Adipocyte (in vitro differentiated cells): Measurements from ENCODE around the gene STAT5A.
A peak's percentile ranks its signal among the peaks of the same experiment; 100 is the strongest.
"Not testable (repeated sequence)": the region's sequence is repeated elsewhere in the genome, so short reads cannot be mapped to it uniquely, and the experiment has no call there.

Experiments
- DNase-seq: peaks from one replicate; pipeline ENCODE4 v3.0.0-alpha.2; 2015; ENCODE audit warnings: low read depth
- H3K27me3 ChIP-seq: replicated peaks from 2 replicates; pipeline ENCODE4 v1.7.0; 2013; ENCODE audit warnings: mild to moderate bottlenecking, low read length, moderate library complexity; ENCODE audit not compliant: control insufficient read depth, insufficient read depth
- H3K36me3 ChIP-seq: 2 replicates; pipeline ENCODE4 v1.7.0; 2013; ENCODE audit warnings: low read length, mild to moderate bottlenecking, moderate library complexity; ENCODE audit not compliant: control insufficient read depth, insufficient read depth, severe bottlenecking
- H3K4me1 ChIP-seq: 2 replicates; pipeline ENCODE4 v1.7.0; 2013; ENCODE audit warnings: mild to moderate bottlenecking, low read length, moderate library complexity; ENCODE audit not compliant: control insufficient read depth, insufficient read depth
- H3K4me3 ChIP-seq: 2 replicates; pipeline ENCODE4 v1.7.0; 2013; ENCODE audit warnings: mild to moderate bottlenecking, low read length, moderate library complexity
- H3K9ac ChIP-seq: 2 replicates; pipeline ENCODE4 v1.7.0; 2013; ENCODE audit warnings: mild to moderate bottlenecking, low read length, moderate library complexity
- H3K9me3 ChIP-seq: 2 replicates; pipeline ENCODE4 v1.7.0; 2013; ENCODE audit warnings: mild to moderate bottlenecking, low read length, moderate library complexity; ENCODE audit not compliant: control insufficient read depth

STAT5A gene

DNA sequence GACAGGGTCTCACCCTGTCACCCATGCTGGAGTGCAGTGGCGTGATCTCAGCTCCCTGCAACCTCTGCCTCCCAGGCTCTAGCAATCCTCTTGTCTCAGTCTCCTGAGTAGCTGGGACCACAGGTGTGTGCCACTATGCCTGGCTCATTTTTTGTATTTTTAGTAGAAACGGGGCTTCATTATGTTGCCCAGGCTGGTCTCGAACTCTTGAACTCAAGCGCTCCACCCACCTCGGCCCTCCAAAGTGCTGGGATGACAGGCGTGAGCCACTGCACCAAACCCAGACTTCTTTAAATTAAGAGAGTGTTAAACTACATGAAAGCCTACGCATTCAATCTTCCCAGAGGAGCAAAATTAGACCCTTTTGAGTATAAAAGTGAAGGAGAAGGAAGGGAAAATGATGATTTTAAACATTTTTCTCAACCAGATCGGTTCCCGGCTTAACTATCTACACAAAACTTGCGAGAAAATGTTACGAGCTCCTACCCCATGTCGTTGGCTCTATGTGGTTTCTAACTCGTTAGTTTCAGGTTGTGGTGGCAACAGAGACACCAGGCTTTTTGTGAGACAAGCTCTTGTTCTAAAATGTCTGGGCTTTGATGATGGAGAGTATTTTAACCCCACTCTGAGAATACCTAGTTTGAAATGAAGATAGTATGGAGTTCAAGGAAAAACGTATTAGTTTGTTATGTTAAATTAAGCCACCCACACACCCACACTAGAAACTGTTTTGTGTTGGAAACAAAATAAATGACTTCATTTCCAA lies 38.4 kb upstream of the STAT5A start:
- peaks cover 42% of the 10 kb centered on the region for H3K4me1 ChIP-seq
- no peak overlapping the region for H3K4me3 ChIP-seq
- H3K36me3 ChIP-seq = no peaks in the 10 kb centered on the region
- peaks cover 3% of the 10 kb centered on the region for H3K9me3 ChIP-seq
- no peaks in the 10 kb centered on the region for H3K27me3 ChIP-seq
- H3K9ac ChIP-seq = no peak overlapping the region
- no peak for DNase-seq

DNA sequence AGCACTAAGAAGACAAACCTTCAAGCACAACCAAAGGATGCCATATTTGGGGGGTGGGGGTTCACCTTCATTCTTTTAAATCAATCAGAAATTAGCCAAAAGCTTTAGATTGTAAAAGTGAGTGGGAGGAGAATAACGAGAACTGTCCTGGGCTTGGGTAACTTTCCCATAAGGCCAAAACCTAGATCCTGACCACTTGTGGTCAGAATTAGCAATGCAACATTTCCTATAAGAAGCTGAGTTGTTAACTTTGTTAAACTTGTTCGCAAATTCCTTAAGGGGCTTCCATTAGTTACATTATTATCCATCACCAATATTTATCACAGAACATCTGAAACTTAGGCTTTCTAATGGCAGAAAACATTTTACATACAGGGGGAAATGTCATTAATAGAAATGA lies 37.2 kb upstream of the STAT5A start:
- H3K4me1 ChIP-seq = peaks cover 42% of the 10 kb centered on the region
- H3K36me3 ChIP-seq = no peaks in the 10 kb centered on the region
- peak overlapping the region; percentile 38 for H3K9ac ChIP-seq
- H3K4me3 ChIP-seq = no peak overlapping the region
- DNase-seq = no peak
- H3K9me3 ChIP-seq = peaks cover 3% of the 10 kb centered on the region
- H3K27me3 ChIP-seq = no peaks in the 10 kb centered on the region

DNA sequence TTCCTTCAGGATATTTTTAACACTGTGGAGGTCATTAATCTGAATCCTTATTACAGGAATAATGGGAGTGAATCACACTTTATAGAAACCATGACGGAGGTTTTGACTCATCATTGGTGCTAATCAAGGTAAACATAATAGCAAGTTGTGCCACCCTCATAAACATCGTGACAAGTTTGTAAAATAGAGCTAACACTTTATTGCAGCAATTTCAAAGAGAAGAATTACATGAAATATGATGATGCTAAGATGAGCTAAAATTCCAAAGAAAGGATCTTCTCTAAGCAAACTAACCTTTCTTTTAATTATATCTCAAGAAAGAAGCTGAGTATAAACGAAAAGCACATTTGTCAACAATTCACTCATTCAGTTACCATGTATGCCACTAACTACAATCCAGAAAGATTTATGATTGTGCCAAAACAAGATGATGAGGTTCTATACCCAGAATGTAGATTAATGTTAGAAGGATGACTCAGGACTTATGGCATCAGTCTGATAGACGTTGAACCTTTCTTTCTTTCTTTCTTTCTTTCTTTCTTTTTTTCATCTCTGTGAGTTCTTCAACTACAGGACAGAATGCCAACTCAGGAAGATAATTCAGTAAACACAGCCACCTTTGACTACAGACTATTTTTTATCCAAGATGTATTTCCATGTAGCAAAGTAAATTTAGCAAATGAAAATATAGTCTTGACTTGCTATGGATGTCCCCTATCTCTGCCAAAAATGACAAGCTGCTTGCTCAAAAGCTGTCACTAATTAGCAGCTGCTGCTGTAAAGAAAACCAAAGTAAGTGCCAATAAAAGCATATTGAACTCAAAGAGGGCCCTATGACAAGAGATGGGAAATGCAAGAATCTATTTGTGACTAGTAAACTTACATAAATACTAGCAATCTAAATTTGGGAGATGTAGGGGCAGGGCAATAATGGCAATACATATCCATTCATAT lies 35.4 kb upstream of the STAT5A start:
- Histone ChIP-seq H3K9ac (no peak overlapping the region), H3K36me3 (no peaks in the 10 kb centered on the region), H3K4me1 (peaks cover 38% of the 10 kb centered on the region), H3K9me3 (no peaks in the 10 kb centered on the region), H3K4me3 (no peak overlapping the region), H3K27me3 (no peaks in the 10 kb centered on the region)
- peak; percentile 28 for DNase-seq

DNA sequence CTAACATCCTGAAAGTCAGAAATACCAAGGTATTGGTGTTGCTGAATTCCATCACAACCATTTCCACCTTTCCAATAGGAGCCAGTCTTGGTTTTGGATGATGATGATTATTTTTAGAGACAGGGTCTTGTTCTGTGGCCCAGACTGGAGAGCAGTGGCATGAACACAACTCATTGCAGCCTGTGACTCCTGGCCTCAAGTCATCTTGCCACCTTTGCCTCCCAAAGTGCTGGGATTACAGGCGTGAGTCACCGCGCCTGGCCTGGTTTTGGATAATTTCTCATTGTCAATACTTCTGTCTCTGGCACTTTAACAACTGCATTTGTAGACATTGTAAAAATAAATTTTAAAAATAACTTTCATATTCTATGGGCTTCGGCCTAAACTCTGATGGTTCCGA lies 34.7 kb upstream of the STAT5A start:
- DNase-seq = no peak
- Histone ChIP-seq H3K36me3 (no peaks in the 10 kb centered on the region), H3K27me3 (no peaks in the 10 kb centered on the region), H3K4me3 (no peak overlapping the region), H3K9me3 (no peaks in the 10 kb centered on the region), H3K9ac (no peak overlapping the region), H3K4me1 (peaks cover 31% of the 10 kb centered on the region)

DNA sequence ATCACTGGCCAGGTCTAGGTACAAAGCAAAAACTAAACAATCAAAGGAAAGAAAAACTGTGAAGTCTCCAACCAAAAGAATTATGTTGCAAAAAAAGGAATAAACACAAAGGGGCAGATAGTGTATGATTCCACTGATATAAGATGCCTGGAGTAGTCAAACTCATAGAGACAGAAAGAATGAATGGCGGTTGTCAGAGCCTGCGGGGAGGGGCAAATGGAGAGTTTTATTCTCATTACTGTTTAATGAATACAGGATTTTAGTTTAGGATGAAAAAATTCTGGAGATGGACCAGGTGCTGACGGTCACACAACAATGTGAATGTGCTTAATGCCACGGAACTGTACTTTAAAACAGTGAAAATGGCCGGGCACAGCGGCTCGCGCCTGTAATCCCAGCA lies 32.9 kb upstream of the STAT5A start:
- H3K9me3 ChIP-seq = no peaks in the 10 kb centered on the region
- no peaks in the 10 kb centered on the region for H3K27me3 ChIP-seq
- no peak for DNase-seq
- no peak overlapping the region for H3K4me3 ChIP-seq
- no peak overlapping the region for H3K9ac ChIP-seq
- H3K36me3 ChIP-seq = no peaks in the 10 kb centered on the region
- H3K4me1 ChIP-seq = peaks cover 22% of the 10 kb centered on the region

DNA sequence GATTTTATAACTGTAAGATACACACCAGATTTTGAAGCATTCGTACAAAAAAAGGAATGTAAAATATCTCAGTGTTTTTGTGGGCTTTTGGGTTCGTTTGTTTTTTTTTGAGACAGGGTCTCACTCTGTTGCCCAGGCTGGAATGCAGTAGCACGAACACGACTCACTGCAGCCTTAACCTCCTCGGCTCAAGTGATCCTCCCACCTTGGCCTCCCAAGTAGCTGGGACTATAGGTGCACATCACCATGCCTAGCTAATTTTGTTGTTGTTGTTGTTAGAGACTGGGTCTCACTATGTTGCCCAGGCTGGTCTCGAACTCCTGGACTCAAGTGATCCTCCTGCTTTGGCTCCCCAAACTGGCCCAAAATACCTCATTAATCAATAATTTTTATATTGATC lies 28.0 kb upstream of the STAT5A start:
- Histone ChIP-seq H3K9me3 (no peaks in the 10 kb centered on the region), H3K36me3 (no peaks in the 10 kb centered on the region), H3K9ac (no peak overlapping the region), H3K4me3 (no peak overlapping the region), H3K27me3 (no peaks in the 10 kb centered on the region), H3K4me1 (no peaks in the 10 kb centered on the region)
- no peak for DNase-seq

DNA sequence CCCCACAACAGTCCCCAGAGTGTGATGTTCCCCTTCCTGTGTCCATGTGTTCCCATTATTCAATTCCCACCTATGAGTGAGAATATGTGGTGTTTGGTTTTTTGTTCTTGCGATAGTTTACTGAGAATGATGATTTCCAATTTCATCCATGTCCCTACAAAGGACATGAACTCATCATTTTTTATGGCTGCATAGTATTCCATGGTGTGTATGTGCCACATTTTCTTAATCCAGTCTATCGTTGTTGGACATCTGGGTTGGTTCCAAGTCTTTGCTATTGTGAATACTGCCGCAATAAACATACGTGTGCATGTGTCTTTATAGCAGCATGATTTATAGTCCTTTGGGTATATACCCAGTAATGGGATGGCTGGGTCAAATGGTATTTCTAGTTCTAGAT lies 23.9 kb upstream of the STAT5A start:
- H3K27me3 ChIP-seq, H3K9me3 ChIP-seq, H3K9ac ChIP-seq, H3K36me3 ChIP-seq, H3K4me3 ChIP-seq, DNase-seq: not testable (repeated sequence)
- H3K4me1 ChIP-seq = peaks cover 16% of the 10 kb centered on the region

DNA sequence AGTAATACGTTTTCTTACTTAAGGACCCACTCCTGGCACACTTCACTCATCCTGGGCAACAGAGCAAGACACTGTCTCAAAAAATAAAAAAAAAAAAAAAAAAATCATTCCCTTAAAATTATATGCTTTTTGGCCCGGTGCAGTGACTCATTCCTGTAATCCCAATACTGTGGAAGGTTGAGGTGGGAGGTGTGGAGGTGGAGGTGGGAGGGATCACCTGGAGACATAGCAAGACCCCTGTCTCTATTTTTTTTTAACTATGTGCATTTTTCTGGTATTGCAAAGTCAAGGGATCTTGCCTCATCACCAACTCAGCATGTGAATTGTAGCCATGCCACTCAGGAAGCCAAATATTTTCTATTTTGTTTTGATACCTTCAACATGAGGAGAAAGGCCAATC lies 21.8 kb upstream of the STAT5A start:
- Histone ChIP-seq H3K36me3 (no peaks in the 10 kb centered on the region), H3K9ac (no peak overlapping the region), H3K4me3 (no peak overlapping the region), H3K9me3 (no peaks in the 10 kb centered on the region), H3K27me3 (no peaks in the 10 kb centered on the region), H3K4me1 (peaks cover 28% of the 10 kb centered on the region)
- no peak for DNase-seq

DNA sequence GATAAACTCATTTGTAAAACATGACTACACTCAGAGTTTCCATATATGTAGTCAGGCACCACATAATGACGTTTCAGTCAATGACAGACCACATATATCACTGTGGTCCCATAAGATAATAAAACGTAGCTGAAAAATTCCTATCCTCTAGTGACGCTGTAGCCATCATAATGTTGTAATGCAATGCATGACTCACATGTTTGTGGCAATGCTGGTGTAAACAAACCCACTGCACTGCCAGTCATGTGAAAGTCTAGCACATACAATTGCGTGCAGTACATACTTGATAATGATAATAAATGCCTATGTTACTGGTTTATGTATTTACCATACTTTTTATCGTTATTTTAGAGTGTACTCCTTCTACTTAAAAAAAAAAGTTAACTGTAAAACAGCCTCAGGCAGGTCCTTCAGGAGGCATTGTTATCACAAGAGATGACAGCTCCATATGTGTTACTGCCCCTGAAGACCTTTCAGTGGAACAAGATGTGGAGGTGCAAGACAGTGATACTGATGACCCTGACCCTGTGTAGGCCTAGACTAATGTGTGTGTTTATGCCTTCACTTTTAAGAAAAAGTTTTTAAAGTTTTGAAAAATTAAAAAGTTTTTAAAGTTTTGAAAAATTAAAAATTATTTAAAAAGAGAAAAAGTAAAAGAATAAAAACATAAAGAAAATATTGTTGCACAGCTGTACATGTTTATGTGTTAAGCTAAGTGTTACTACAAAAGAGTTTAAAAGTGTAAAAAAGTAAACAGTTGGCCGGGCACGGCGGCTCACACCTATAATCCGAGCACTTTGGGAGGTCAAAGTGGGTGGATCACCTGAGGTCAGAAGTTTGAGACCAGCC lies 21.2 kb upstream of the STAT5A start:
- H3K36me3 ChIP-seq = no peaks in the 10 kb centered on the region
- no peaks in the 10 kb centered on the region for H3K27me3 ChIP-seq
- peak; percentile 89 for DNase-seq
- H3K9ac ChIP-seq = no peak overlapping the region
- H3K4me1 ChIP-seq = peaks cover 28% of the 10 kb centered on the region
- H3K4me3 ChIP-seq = no peak overlapping the region
- no peaks in the 10 kb centered on the region for H3K9me3 ChIP-seq

DNA sequence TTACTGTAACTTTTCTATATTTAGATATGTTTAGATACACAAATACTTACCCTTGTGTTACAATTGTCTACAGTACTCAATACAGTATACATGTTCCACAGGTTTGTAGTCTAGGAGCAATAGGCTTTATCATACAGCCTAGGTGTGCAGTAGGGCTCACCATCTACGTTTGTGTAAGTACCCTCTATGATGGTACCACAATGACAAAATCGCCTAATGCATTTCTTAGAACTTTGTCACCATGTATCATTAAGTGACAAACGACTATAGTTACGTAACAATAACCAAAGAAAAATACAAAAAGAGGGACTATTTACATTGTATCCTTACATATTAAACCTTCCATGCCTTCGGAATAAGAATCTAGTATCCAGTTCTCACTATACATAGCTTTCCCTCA lies 20.1 kb upstream of the STAT5A start:
- Histone ChIP-seq H3K27me3 (no peaks in the 10 kb centered on the region), H3K9ac (no peak overlapping the region), H3K36me3 (no peaks in the 10 kb centered on the region), H3K4me3 (no peak overlapping the region), H3K9me3 (no peaks in the 10 kb centered on the region), H3K4me1 (peaks cover 28% of the 10 kb centered on the region)
- DNase-seq = no peak

DNA sequence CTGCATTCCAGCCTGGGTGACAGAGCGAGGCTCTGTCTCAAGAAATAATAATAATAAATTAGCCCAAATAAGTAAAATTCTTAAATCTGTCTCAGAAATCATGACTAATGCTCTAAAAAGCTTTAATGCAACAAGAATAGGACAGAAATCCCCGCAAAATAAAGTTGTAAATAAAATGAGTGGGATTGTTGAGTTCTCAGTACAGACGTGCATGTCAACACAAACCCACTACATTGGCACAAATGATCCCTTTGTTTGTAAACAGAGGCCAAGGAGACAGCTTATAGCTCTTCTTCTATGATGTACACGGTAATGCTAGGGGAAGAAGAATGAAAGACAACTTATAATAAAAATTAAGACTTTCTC lies 18.1 kb upstream of the STAT5A start:
- Histone ChIP-seq H3K36me3 (no peaks in the 10 kb centered on the region), H3K9ac (no peak overlapping the region), H3K27me3 (no peaks in the 10 kb centered on the region), H3K9me3 (no peaks in the 10 kb centered on the region), H3K4me3 (no peak overlapping the region), H3K4me1 (peaks cover 38% of the 10 kb centered on the region)
- DNase-seq = no peak
